Upper lobe of right lung (tissue), 1 donor: ENCODE data around the gene ALG12. TPM values are rescaled to one million over a fixed set of nuclear protein-coding genes. Genes with fewer than 3 reads are reported as not detected.

Source experiments
- ATAC-seq: fragments of 200-7000 bp; cut with Tn5 transposase; one replicate; pipeline ENCODE4 v1.9.1; 2020; ENCODE audit warnings: mild to moderate bottlenecking, moderate library complexity
- DNase-seq: peaks from one replicate; pipeline ENCODE4 v3.0.0-alpha.2; 2020
- H3K27ac ChIP-seq: fragments of 200-600 bp; one replicate; pipeline ENCODE4 v1.8.0; 2022
- H3K27me3 ChIP-seq: fragments of 200-600 bp; one replicate; pipeline ENCODE4 v1.8.0; 2022; ENCODE audit warnings: mild to moderate bottlenecking
- H3K36me3 ChIP-seq: fragments of 200-600 bp; one replicate; pipeline ENCODE4 v1.8.0; 2022
- H3K4me1 ChIP-seq: fragments of 200-600 bp; one replicate; pipeline ENCODE4 v1.8.0; 2022
- H3K4me3 ChIP-seq: fragments of 200-600 bp; one replicate; pipeline ENCODE4 v1.8.0; 2022; ENCODE audit warnings: mild to moderate bottlenecking
- H3K9me3 ChIP-seq: fragments of 200-600 bp; one replicate; pipeline ENCODE4 v1.8.0; 2022
- CTCF ChIP-seq: fragments of 200-600 bp; IDR thresholded peaks from one replicate; pipeline ENCODE4 v1.8.0; 2022; ENCODE audit warnings: antibody characterized with exemption
- intact Hi-C: fragments of 100-400 bp; cut with DNase I; formaldehyde crosslinking; loops from one replicate; pipeline ENCODE4 v1.11.0; 2022
- long read RNA-seq: library from polyadenylated mRNA; unstranded; transcript quantifications from one replicate; pipeline ENCODE4 v2.0.0, GENCODE V29; 2021
- total RNA-seq: library from RNA; stranded (reverse); fragmentation: NEBNext Ultra II Directional; extraction: Animal tissue kit (Norgen Biotek cat#: 25700); gene quantifications from one replicate; pipeline ENCODE4 v1.2.1, GENCODE V29; 2021
- donor health status: DM: no; HTN: yes; CAD: no; lungs with severe emphysema.

The ALG12 gene
- total RNA-seq: 28.1 TPM
- long read RNA-seq, full-length matches to known transcripts: 36 of 58 reads
- long read RNA-seq, partial matches to known transcripts: 12 of 58 reads
- long read RNA-seq, other reads (novel, unspliced or antisense): 10 of 58 reads

GRCh38 chr22:49917974-49918910, at the start of gene ALG12, which contains the start of gene CRELD2:
Gene ALG12 (minus strand): TSS chr22:49918438. CDS start chr22:49913765, 4,673 bp downstream.
Gene CRELD2 (plus strand): TSS chr22:49918634. CDS start chr22:49918770, 136 bp downstream.
- H3K27me3 ChIP-seq: no peaks in the 10 kb centered on the region
- no peaks in the 10 kb centered on the region for H3K9me3 ChIP-seq
- DNase-seq: peak; percentile 98
- intact Hi-C loops: no loop called here
- peaks cover 19% of the 10 kb centered on the region for H3K36me3 ChIP-seq
- H3K4me1 ChIP-seq: peaks cover 18% of the 10 kb centered on the region
- peak within 1 kb of the TSS; percentile 90 for H3K4me3 ChIP-seq
- peak; percentile 97 for ATAC-seq
- TF ChIP-seq CTCF: no peak
- peak within 1 kb of the TSS; percentile 95 for H3K27ac ChIP-seq

- DNase-seq (peak; percentile 83), ATAC-seq (no peak)
- H3K36me3 ChIP-seq: peaks cover 25% of the 10 kb centered on the region
- peak overlapping the region; percentile 30 for H3K4me3 ChIP-seq
- H3K9me3 ChIP-seq: no peaks in the 10 kb centered on the region
- intact Hi-C loops: no loop called here
- no peak for TF ChIP-seq CTCF
- peak overlapping the region; percentile 87 for H3K27ac ChIP-seq
- H3K4me1 ChIP-seq: peaks cover 71% of the 10 kb centered on the region
- no peaks in the 10 kb centered on the region for H3K27me3 ChIP-seq
These were observed 49.5 kb upstream of the ALG12 start for GRCh38 chr22:49967706-49968208.

- peak; percentile 6 for ATAC-seq
- H3K4me1 ChIP-seq: peaks cover 72% of the 10 kb centered on the region
These were observed 48.8 kb upstream of the ALG12 start for GRCh38 chr22:49966774-49967705.

GRCh38 chr22:49966041-49966773, 48.0 kb upstream of the ALG12 start:
- no peak overlapping the region for H3K4me3 ChIP-seq
- ATAC-seq (no peak), DNase-seq (peak; percentile 68)
- peak overlapping the region; percentile 87 for H3K27ac ChIP-seq
- no peaks in the 10 kb centered on the region for H3K9me3 ChIP-seq
- peaks cover 36% of the 10 kb centered on the region for H3K36me3 ChIP-seq
- no peaks in the 10 kb centered on the region for H3K27me3 ChIP-seq
- intact Hi-C loops: no loop called here
- peaks cover 66% of the 10 kb centered on the region for H3K4me1 ChIP-seq
- no peak for TF ChIP-seq CTCF

More at GRCh38 chr22:49966774-49967705, 48.8 kb upstream of the ALG12 start:
- TF ChIP-seq CTCF: no peak
- Histone ChIP-seq H3K27me3 (no peaks in the 10 kb centered on the region), H3K27ac (peak overlapping the region; percentile 87), H3K4me3 (peak overlapping the region; percentile 30), H3K9me3 (no peaks in the 10 kb centered on the region), H3K36me3 (peaks cover 30% of the 10 kb centered on the region)
- DNase-seq: peak; percentile 90
- intact Hi-C loops: no loop called here
